GM19372 (cell line): ENCODE data around the gene CTNNA3.

Experiments
- ATAC-seq: cut with Tn5 transposase; IDR thresholded peaks from one replicate; pipeline ENCODE4 v1.9.1; 2021; ENCODE audit warnings: mild to moderate bottlenecking, low read depth, moderate library complexity; ENCODE audit not compliant: unreplicated experiment

Gene CTNNA3

GRCh38 chr10:66534866-66535265, 1161.1 kb downstream of the CTNNA3 start:
- ATAC-seq = no peak

- no peak for ATAC-seq
These were observed 1174.5 kb downstream of the CTNNA3 start for GRCh38 chr10:66521506-66521905.

DNA sequence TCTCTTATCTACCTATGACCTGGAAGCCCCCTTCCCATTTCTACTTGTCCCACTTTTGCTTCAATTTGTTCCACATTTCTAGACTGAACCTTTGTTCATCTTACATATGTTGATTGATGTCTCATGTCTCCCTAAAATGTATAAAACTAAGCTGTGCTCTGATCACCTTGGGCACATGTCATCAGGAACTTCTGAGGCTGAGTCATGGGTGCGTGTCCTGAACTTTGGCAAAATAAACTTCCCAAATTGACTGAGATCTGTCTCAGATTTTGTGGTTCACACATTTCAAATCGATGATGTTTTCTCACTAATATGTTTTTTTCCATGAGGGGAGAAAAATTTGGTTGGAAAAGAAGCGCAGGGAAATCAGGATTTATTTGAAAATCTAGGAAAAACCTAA, 1176.4 kb downstream of the CTNNA3 start:
- no peak for ATAC-seq

GRCh38 chr10:66514666-66515065, 1181.3 kb downstream of the CTNNA3 start:
- no peak for ATAC-seq

DNA sequence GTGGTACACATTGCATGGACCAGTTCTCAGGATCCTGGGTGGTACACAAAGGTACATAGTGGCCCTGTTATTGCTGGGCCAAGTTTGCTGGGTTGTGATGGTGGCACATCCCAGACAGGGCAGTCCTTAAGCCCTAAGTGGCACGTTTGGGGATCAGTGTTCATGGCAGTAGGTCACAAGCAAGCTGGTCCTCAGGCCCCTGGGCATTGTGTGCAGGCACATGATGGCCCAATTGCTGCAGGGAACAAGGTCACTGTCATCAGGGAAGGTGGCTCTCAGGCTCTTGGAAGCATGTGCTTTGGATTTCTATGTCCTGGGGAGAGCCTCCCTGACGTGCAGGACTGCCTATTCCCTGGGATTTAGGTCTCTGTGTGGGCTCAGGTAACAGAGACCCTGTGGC, 1182.5 kb downstream of the CTNNA3 start:
- ATAC-seq = no peak

DNA sequence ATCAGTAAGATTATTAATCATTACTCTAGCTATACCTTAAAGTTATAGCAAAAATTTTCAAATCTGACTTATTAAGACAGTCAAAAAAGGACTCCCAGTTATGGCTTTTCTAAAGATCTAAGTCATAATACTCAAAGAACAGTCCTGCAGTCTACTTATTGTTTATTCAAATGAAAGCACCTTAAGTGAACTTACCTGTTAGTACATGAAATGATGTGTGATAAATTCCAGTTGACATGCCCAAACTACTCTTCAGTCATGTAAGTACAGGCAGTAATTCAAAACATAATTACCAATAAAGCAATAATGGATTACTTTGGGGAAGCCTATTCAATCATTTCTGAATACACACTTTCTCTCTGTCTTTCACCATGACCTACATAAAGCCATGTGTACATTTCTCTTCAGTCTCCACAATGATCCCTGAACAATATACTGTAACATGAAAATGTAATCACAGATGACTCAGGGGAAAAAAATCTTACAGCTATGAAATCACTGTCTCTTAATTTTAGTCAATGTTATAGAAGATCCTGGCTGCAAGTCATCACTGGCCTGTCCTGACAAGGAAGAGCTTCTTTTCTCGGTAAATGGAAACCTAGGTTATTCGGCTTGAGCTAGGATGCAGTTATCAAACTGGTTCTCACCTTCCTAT, 1190.9 kb downstream of the CTNNA3 start:
- ATAC-seq = no peak

DNA sequence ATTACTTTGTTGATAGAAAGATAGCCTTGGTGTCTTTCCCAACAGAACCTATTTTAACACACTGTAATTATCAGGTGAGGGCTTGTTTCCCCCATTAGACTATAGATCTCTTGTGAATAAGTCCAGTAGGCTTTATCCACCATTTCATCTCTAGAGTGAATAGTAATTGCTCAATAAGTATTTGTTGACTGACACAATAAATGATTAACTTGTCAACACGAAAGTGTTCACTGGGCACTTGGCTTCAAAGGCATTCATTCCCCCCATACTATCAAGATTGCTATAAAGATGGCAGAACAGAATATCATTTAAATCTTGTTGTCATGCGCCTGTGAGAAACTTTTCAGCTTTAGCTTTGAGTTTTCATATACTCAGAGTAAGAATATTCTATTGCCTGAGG, 1194.6 kb downstream of the CTNNA3 start:
- ATAC-seq = no peak

DNA sequence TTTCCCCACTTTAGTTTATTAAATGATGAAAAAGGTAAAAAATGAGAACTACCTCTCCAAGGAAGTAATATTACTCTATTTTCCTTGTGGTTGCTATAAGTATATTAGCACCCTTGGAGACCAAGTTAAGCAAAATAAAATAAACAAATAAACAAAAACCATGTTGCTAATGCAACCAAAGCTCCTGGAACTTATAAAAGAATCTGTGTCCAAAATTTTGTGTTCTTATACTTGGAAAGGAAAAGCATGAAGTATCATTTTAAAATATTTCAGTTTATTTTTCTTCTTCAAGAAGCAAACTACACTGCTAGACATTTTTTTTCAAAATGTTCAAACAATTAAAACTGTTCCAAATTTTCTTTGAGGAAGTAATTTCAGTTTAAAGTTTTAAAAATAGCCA, 1212.0 kb downstream of the CTNNA3 start:
- no peak for ATAC-seq

DNA sequence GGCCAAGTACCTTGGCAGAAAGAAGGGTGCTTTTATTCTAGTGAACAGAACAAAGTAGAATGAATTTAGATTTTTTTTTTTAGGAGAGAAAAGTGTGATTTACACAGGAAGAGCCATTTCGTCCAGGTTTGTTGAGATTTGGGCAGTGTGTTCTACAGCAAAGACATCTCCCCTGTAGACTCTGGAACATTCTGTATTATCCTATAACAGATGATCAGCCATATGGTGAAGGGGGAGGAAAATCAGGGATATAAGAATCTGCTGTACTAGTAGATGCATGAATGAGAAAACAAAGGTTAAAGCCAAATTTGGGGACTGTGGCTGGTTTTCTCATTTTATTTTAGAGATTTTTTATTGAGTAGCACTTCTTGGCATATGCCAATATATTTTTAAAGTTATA, 1223.8 kb downstream of the CTNNA3 start:
- no peak for ATAC-seq

DNA sequence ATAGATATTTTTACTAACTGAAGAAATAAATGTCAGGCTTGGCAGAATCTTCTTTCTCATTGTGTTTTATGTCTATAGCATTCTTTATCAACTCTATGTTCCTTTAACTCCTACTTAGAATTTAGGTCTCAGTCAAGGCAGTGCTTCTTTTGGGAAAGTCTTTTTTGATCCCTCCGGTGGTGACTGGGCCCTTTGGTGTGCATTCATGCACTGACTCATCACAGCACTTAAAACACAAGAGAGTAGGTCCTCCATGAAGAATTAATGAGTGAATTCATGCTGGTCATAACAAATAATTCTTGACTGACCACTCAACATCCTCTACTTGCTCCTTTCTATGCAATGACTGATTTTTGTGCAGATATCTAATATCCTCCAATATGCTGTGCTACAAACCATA, 1229.0 kb downstream of the CTNNA3 start:
- ATAC-seq = no peak

- ATAC-seq = no peak
These were observed 1229.4 kb downstream of the CTNNA3 start for GRCh38 chr10:66466622-66467021.

DNA sequence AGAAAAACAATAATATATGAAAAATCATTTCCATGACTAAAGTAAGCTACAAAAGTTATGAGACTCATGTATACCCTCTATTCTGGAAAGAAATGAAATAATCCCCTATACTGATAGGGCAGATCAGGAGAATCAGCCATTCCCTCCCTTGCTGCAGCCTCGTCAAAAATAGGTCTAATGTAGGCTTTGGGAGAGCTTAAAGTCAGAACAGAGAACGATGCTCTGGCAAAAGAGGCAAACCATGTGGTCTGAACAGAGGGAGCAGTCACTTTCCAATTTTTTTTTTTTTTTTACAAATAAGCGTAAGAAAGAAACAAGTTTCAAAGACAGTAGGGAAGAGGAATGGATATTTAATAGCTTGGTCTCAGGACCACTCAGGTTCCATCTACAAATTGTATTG, 1232.4 kb downstream of the CTNNA3 start:
- no peak for ATAC-seq

GRCh38 chr10:66457629-66458028, 1238.4 kb downstream of the CTNNA3 start:
- ATAC-seq = no peak

DNA sequence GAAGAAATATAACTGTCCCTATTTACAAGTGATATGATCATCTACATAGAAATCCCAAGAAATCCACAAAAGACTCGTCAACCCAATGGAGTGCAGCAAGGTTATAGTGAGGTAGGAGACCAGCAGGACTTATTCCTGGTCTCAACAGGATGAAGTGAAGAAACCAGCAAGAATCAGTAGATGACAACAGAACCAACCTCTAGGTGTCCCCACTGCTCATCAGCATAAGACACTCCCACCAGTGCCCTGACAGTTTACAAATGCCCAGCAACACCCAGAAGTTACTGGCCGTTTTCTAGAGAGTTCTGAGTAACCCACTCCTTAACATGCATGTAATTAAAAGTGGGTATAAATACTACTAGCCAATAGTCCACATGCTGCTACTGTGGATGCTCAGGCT, 1240.7 kb downstream of the CTNNA3 start:
- no peak for ATAC-seq

GRCh38 chr10:66440568-66440967, 1255.4 kb downstream of the CTNNA3 start:
- no peak for ATAC-seq

DNA sequence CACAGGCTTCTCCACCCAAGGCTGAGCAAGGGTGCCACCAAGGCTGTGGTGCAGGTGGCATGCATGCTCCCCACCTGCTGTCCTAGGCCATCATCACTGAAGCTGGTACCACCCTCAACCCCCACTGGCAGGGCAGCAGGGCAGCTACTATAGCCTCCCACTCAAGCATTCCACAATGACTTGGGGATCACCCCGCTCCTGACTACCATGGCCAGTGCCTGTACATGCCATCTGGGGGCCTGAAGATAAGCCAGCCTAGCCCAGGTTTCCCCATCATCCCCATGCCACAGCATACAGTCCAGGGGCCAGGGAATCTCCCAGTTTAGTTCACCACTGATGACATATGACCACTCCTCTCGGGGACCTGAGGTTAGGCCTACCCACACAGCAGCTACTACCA, 1281.1 kb downstream of the CTNNA3 start:
- no peak for ATAC-seq

- ATAC-seq = no peak
These were observed 1290.4 kb downstream of the CTNNA3 start for GRCh38 chr10:66405566-66405965.

DNA sequence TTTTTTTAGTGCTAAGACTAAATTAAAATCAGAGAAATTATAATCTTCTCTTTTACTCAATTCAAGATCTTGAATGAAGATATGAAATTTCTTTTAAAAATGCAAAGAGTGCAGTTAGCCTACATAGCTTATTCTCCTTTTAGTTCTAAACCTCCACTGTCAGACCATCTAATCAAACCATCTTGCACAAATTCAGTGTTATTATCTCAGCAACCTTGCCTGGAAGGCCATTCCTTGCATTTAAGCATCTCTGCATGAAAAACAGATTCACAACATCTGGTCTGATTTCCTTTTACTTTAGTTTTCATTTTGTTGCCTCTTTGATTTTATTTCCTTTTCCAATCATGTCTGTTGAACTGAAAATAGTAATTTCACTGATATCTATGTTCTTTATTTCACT, 1297.3 kb downstream of the CTNNA3 start:
- no peak for ATAC-seq

DNA sequence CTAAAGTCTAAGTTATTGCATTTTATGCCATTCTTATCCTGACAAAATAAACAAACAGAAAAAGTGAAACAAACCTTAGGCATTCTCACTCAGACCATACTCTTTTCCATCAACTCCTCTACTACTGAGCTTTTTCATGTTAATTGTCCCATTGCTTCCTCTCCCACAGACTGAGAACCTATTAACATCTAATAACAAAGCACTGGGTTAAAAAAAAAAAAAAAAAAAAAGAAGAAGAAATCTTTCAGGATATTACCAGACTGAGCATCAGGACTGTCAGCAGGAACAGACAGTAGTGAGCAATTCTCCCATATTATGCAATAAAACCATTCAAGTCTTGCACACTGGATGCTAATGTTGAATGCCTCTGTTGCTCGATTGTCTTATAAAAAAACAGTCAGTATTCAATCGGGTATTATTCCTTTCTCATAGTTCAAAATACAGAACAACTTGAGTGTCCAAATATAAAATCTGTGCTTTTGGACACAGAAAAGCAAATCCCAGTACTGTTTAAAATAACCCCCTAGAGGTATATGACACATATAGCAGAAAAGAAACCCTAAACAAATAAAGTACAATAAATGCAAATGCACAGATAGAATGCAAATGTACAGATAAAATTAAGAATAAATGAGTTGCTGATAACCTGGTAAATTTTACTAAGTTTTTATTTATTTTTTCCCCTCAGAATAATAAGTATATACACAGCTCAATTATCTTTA, 1301.5 kb downstream of the CTNNA3 start:
- no peak for ATAC-seq

GRCh38 chr10:66390926-66391325, 1305.1 kb downstream of the CTNNA3 start:
- no peak for ATAC-seq

- no peak for ATAC-seq
These were observed 1315.0 kb downstream of the CTNNA3 start for GRCh38 chr10:66381045-66381444.

DNA sequence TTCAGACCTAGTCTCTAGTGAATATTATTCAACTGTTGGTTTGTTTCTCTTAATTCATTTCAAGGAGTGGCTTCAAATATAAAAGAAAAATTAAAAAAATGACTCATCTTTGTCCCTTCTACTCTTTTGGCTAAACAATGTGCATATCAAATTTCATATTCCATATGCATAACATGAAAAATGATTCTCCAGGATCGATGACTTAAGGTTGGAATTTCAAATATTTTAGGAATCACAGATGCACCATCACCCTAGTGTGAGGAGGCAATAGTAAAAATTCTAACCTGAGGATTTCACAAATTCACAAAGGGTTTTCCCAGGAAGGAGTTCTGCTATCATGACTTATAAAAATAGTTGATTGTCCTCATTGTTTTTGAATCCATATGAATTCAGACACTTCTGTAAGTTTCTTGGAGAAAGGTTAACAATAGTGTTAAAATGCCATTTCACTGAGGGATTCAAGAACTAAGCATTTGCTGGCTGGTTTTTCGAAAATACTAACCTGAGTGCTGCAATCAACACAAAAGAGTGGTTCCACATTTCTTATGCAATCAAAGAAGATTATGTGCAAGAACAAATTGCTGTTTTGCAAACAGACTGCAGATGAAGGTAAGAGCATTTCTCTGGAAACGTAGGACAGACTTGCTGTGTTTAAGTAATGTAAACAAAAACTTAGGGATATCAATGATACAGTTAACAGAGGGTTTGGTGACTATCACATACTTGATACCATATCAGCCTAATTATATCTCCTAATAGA, 1317.7 kb downstream of the CTNNA3 start:
- no peak for ATAC-seq
